Measurements from ENCODE around the gene POC1A.

The POC1A gene

DNA sequence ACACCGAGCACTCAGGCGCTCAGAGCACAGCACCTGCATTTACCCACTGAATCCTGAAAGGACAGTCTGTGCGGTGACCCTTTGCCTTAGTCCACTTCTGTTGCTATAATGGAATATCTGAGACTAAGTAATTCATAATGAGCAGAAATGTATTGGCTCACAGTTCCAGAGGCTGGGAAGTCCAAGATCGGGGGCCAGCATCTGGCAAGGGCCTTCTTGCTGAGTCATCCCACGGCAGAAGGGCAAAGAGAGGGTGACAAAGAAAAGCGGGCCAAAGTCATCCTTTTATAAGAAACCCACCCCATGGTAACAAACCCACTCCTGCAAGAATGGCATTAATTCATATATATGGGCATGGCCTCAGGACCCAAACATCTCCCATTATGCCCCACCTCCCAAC is 27.7 kb downstream of the POC1A start:
- no peak for DNase-seq (ENCODE audit: low spot score)

DNA sequence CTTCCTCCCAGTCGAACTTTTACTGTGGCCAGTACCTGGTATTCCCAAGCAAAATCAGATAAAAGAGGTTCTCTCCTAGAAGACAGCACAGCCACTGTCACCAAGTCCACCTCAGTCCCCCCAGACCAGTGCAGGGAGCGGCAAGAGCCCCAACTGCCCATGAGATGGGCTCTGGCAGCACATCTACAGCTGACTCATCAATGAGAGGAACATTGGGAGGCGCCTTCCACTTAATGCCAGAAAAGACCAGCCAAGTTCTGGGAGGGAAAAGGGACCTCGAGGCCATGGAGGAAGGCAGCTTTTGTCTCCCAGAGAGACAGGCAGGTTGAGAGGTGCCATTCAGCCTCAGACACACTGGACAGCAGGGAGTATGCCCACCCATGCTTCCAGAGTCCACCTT is 28.2 kb downstream of the POC1A start:
- DNase-seq (ENCODE audit: low spot score), result no peak

DNA sequence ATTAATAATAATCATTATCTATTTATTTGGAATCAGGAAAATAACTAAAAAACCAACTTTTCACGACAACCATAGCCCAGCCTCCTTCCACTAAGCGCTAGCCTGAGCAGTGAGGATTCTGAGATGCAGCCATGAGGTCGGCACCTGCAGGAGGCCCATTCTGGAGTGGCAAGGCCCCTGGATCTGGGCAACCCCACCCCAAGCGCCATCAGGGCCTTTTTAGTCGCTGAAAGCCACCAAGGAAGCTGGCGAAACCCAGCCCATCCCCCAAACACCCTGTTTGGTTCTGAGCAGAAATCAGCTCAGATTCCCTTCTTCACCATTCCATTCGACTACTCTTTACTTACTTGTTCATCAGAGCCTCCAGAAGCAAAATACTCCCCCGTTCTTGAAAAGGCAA is 29.5 kb downstream of the POC1A start:
- DNase-seq (ENCODE audit: low spot score), result no peak

GRCh38 chr3:52124126-52124525 is 30.1 kb downstream of the POC1A start:
- no peak for DNase-seq (ENCODE audit: low spot score)

DNA sequence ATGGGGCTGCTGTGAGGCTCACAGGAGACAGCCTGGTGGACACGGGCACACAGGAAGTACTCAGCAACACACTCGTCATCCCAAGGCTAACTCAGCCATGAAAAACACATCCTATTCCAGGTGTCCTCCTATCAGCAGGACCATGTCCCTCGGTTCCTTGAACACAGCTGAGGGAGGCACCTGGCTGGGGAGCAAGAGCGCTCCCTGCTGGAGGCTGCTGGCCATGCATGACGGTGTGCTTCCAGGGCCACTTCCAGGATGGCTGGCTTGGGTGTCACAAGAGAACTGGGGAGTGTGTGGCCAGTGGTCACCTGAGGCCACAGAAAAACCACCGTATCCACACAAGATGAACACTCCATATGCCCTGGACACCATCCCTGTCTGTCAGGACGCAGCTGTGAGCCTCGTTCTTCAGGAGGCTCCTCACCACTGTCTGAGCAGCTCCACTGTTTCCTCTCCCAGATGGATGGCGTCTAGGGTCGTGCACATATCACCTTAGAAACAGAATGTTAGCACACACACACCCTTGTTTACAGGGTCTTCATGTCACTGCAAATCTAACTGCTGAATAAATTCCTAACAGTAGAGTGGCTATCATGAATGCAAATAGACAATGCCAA is 31.0 kb downstream of the POC1A start:
- DNase-seq (ENCODE audit: low spot score), result peak; percentile 85

GRCh38 chr3:52122491-52122890 is 31.7 kb downstream of the POC1A start:
- no peak for DNase-seq (ENCODE audit: low spot score)

- DNase-seq (ENCODE audit: low spot score), result no peak
Observed at GRCh38 chr3:52121813-52122212, 32.4 kb downstream of the POC1A start.

DNA sequence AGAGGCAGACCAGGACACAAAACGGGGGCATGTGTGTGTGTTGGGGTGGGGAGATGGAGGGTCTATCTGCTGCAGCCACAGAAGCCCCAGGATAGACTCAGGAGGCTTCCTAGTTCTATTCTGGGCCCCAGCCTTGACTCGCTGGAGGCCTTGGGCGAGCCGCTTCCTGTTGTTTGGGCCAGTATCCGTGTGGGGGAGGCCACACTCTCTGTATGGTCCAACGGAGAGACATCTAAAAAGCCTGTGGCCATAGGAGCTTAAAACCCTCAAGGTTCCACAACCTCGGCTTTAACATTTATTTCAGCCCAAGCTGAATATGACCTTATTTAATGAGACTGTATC is 32.8 kb downstream of the POC1A start:
- no peak for DNase-seq (ENCODE audit: low spot score)

DNA sequence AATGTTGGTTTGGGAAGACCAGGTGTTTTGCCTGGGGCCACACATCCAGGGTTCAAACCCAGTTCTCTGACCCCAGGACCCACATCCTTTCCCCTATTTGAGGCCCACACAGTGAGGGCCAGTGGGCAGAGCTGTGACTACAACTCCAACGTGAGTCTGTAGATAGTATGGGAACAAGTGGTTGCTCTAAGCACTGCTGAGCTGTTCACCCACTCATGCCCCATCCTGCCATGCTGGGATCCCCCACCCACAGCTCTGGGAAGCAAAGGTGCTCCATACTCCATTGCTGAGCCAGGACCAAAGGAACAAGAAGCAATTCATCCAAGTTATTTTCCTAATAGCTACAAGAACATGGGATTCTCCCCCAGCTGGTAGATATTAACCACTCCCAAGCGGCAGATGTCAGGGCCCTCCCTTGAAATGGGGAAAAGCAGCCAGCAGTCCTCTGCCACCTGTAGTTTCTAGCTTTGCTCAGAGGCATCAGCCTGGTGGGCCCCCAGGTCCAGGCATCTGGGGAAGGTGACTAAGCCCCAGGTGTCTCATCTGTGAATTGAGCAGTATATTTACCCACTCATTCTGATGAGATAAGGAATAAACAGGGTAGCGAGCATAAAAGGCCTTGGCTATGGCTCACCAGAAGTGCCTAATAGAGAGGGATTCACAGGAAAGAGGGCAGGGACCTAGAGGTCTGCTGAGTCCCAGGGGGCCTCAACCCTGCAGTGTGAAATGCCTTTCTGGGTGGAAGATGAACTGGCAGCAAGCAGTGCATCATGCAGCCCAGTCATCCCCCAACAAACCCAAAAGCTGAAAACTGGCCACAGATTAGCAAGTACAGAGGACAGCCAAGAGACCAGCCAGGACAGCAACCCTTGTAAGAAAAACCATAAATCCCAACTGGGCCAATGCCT is 33.4 kb downstream of the POC1A start:
- no peak for DNase-seq (ENCODE audit: low spot score)

DNA sequence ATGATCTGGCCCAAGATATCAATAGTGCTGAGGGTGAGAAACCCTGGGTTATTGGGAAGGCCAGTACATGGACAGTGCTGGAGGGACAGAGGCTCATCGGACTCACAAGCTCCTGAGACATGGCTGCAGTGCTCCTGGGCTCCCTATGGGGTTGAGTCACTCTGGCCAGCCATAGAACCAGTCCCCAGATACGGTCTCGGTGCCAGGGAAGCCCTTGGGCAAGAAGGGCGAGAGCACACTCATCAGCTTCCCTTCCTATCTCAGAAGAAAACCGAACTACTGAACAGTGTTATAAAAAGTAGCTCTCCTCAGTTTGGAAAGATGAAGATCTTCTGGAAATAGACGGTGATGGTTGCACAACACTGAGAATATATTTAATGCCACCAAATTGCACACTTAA is 34.4 kb downstream of the POC1A start:
- no peak for DNase-seq (ENCODE audit: low spot score)

- DNase-seq (ENCODE audit: low spot score), result no peak
Observed at GRCh38 chr3:52119099-52119498, 35.1 kb downstream of the POC1A start.

DNA sequence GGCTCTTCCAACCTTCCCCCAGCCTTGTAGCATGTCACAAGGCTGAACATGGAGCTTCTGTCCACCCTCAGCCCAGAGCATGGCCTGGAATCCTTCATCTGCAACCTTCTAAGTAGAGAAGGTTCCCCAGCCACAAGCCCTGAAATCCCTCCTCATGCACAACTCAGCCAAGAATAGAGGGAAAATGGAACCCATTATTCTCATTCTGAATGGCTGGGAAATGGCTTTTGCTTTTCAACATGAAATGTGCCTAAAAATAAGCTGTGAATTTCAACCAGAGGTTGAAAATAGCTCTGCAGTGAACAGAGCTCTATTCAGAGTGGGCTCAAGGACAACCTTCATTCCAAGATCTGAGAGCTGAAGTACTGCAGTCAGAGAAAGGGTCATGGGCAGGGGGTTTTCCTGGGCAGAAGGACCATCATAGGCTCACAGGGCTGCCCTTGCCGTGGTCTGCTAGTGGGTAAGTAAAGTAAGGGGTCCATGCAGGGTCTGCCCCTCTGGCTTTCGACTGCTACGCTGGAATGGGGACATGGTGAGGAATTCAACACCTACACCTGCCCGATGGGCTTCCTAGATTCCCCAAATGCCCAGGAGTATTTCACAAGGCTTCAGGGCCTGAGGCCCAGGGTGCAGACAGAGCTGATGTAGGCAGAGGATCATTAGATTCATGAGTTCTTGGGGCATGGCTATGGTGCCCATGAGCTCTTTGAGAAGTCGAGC is 35.9 kb downstream of the POC1A start:
- no peak for DNase-seq (ENCODE audit: low spot score)

- DNase-seq (ENCODE audit: low spot score), result no peak
Observed at GRCh38 chr3:52117537-52117936, 36.7 kb downstream of the POC1A start.

DNA sequence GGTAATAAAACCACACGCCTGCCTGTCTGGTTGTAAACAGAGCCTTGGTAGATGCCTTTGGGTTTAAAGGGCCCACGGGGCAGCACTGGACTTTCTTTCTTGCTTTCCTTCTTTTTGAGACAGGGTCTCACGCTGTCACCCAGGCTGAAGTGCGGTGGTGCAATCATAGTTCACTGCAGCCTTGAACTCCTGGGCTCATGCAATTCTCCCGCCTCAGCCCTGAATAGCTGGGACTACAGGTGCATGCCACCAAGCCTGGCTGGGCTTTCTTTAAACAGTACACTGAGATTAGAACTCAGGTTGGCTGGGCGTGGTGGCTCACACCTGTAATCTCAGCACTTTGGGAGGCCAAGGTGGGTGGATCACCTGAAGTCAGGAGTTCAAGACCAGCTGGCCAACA is 42.2 kb downstream of the POC1A start:
- no peak for DNase-seq (ENCODE audit: low spot score)

DNA sequence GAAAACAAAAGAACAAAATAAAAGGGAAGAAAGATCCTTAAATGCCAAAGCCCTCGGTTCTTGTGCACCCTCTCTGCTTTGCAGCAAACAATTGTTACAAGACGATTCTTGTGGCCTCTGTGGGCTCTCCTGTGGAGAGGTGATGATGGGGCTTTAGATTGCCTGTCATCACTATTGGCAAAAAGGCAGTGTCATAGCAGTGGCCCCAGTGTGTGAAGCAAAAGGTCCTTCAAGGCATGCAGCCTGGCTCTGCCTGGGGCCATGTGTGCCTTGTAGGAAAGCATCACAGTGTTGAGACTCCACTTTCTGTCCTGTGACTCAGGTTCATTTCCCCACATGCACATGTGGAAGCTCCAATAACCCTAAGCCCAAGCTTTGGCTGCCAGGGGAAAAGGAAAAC is 43.7 kb downstream of the POC1A start:
- DNase-seq (ENCODE audit: low spot score), result no peak

GRCh38 chr3:52109611-52110301 is 44.5 kb downstream of the POC1A start:
- no peak for DNase-seq (ENCODE audit: low spot score)

DNA sequence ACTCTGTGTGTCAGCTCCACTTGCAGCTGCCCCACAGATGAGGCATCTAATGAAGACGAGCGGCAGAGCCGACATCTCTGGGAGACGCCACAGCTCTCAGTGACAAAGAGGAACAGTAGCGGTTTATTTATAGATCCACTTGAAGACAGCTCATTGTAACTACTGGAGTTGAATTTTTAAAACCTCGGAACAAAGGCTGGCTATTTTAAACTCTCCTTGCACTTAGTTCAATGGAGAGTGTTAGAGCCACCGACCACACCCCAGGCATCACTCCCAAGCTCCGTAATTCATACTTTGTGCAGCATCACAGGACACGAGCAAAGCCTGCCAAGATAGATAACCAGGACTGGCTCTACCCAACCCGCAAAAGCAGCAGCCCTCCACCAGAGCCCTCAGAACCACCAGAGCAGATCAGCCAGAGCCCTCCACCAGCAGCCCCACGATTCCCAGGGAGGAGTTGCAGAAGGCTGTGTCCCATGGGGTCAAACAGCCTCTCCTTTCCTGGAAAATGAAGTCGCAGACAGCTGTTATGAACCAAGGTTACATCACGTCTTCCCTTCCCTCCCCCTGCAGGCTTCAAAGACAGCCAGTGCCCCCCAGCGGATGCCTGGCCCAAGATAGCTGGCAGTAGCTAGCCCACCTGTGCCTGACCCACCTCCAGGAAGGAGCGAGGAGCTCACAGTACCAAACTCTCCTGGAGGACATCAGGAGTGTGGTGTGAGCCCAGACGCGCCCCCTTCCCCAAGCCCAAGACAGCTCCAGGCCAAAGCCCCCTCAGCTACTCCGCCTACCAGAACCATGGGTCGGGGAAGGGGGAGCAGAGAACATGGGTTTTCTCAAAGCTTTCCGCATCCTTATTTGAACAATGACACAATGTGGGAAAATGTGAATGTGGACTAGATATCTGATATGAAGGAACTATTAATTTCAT is 45.7 kb downstream of the POC1A start:
- DNase-seq (ENCODE audit: low spot score), result no peak

GRCh38 chr3:52106951-52107611 is 47.1 kb downstream of the POC1A start:
- DNase-seq (ENCODE audit: low spot score), result no peak

GRCh38 chr3:52104684-52105640 is 49.3 kb downstream of the POC1A start:
- no peak for DNase-seq (ENCODE audit: low spot score)

- DNase-seq (ENCODE audit: low spot score), result no peak
Observed at GRCh38 chr3:52102934-52103333, 51.3 kb downstream of the POC1A start.
